NAMALWA (cell line): ENCODE measurements around the gene DNAJC6.

ENCODE experiments used
- DNase-seq: peaks from one replicate; pipeline ENCODE4 v3.0.0-alpha.2; 2015; ENCODE audit warnings: low spot score

The DNAJC6 gene

GRCh38 chr1:65292861-65293593 is 16.3 kb upstream of the DNAJC6 start:
- no peak for DNase-seq

- DNase-seq, result no peak
These were observed 11.6 kb upstream of the DNAJC6 start for GRCh38 chr1:65297706-65298105.

DNA sequence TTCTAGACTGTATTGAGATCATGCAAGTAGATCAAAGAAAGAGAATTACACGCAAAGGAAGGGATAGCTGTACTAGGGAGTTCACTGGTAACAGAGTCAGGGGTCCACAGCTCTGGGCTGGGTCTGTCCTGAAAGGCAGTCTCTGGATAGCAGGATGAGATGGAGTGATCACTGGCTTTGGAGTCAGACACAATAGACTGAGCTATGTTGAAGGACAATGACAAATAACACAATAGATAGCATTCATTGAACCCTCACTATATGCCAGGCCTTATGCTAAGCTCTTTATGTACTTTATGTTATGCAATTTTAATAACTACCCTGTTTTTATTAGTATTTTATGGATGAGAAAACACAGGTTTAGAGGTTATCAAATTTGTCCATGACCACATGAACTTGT is 10.0 kb upstream of the DNAJC6 start:
- no peak for DNase-seq

DNA sequence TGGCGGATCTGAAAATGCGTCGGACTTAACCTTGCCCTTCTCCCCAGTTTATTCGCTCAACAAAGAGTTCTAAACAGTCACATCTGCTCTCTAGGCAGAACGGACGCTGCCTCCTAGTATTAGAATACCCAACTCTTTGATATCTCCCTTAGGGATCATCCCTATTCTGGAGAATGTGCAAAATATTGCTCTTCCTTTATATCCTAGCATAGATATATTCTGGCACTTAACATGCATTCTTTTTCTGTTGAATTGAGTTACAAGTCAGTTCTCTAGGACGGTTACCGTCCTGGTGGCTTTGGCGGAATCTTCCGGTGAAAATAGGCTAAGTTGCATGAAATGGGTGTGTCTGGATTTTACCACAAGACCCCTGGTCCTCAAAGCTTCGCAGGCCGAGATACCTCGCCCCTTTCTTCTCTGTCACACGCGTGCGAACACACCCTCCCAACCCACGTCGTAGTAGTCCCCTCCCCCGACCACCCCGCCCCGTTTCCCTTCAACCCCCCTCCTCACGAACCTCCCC is 501 bp upstream of the DNAJC6 start:
- DNase-seq, result no peak

- DNase-seq, result no peak
These were observed 790 bp downstream of the DNAJC6 start for GRCh38 chr1:65310078-65310587.

DNA sequence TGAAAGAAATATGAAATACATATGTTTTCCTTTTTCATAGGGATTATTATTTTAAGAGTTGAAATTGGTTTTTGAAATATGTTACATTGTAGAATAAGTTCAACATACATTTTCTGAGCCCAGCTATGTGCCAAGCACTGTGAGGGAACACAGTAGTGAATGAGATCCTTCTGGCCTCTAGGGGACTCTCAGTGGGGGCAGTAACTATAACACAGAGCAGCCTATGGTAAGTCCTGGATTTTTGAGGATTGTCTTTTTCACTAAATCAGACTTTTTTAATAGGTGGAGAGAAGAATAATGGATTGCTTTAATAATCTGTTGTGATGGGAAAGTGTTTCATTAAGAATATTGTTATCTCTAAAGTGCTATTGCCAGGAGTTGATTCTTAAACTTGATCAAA is 2.4 kb downstream of the DNAJC6 start:
- no peak for DNase-seq

DNA sequence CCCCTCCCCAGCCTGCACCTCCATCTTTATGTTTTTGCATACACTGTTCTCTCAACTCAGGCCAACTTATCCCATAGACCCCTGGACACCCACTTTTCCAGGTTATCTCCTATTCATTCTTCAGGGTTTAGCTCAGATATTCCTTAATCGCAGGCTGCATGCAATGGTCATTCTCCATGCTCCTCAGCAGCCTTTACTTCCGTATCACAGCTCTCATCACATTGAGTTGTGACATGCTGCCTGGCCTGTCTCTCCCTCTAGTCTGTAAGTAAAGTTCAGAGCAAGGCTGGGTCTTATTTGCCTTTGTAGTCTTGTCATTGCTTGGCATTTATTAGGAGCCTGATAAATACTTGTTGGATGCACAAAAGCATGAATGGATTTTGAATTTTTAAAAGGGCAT is 6.9 kb downstream of the DNAJC6 start:
- DNase-seq, result no peak

GRCh38 chr1:65317866-65318653 is 8.7 kb downstream of the DNAJC6 start:
- DNase-seq, result no peak

DNA sequence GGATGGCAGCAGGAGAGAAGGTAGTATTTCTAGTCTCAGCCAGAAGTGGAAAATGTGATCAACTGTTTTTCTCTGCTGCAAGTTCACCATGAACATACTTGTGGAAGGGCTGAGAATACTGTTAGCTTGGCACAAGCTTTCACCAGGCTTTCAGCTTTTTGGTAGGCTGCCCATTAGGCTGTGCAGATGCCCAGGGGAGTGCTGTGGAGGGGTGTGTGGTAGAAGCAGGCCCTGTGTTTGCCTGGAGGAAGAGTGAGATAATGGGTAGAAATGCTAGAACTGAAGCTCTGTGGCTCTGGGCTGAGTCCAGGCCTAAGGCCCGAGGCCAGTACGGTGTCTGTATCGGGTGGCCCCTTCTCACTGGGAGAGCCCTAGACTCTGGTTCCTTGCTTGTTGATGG is 9.8 kb downstream of the DNAJC6 start:
- DNase-seq, result no peak

- DNase-seq, result no peak
These were observed 10.4 kb downstream of the DNAJC6 start for GRCh38 chr1:65319754-65320153.

DNA sequence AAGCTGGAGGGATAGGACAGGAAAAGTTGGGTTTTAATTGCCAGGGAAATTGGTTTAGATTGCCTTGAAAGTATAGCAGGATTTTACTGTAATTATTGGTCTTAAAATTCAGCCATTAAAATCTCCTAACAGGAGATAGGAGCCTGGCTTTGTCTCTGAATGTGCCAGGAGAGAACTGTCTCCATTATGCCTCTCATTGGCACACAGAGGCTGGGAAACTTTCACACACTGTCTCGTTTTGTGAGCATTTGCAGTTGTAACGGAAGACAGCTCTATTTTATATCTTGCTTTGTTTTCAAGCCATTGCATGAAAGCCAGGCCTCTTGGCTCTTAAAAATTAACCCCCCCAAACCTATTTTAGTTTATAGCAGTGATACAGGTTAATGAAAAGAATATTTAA is 12.5 kb downstream of the DNAJC6 start:
- DNase-seq, result no peak

GRCh38 chr1:65323246-65323645 is 13.9 kb downstream of the DNAJC6 start:
- DNase-seq, result no peak

GRCh38 chr1:65330021-65330420 is 20.7 kb downstream of the DNAJC6 start:
- DNase-seq, result no peak

GRCh38 chr1:65330822-65331221 is 21.5 kb downstream of the DNAJC6 start:
- DNase-seq, result no peak

DNA sequence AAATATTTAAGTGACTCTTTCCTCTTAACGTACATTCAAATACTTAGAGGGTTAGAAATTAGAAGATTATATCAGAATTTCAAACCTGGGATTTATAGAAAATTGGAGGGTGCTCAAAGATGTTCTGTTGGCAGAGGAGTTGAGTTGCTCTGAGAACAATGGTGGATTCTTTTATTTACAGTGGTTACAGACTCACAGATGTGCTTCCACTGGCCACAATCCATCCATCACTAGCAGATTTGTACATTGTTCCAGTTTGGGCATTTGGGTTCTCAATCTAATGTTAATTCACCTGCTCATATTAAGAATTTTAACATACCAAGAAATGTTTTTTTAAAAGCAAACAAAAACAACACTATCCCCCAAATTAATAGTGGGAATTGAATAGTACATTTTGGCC is 23.5 kb downstream of the DNAJC6 start:
- DNase-seq, result no peak

- DNase-seq, result no peak
These were observed 24.7 kb downstream of the DNAJC6 start for GRCh38 chr1:65334081-65334480.

DNA sequence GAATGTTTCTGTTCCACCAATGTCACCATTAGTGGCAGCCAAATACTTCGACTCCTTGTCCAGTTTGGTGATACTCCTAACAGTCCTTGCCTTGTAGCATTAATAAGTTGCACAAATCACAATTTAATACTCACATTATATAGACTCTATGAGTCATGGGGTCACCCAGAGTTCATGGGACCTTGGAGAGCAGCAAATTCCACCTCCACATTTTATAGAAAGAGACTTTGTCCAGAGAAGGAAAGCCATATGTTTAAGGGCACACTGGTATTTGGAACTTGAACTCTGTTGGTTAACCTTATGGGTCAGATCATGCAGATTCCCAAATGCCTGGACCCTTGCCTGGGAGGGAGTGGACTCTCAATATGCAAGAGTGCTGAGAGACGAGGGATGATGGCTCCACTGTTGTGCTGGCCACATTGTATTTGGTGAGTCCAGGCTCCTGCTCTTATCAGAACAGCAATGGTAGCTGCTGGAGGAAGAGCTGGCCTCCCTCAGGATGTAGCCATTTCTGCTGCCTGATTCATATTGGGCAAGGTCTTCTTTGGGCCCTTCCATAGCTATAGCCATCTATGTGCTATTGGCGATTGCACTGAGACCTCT is 30.6 kb downstream of the DNAJC6 start:
- no peak for DNase-seq

GRCh38 chr1:65341381-65341780 is 32.0 kb downstream of the DNAJC6 start:
- DNase-seq, result no peak

- DNase-seq, result no peak
These were observed 33.9 kb downstream of the DNAJC6 start for GRCh38 chr1:65343286-65343685.

DNA sequence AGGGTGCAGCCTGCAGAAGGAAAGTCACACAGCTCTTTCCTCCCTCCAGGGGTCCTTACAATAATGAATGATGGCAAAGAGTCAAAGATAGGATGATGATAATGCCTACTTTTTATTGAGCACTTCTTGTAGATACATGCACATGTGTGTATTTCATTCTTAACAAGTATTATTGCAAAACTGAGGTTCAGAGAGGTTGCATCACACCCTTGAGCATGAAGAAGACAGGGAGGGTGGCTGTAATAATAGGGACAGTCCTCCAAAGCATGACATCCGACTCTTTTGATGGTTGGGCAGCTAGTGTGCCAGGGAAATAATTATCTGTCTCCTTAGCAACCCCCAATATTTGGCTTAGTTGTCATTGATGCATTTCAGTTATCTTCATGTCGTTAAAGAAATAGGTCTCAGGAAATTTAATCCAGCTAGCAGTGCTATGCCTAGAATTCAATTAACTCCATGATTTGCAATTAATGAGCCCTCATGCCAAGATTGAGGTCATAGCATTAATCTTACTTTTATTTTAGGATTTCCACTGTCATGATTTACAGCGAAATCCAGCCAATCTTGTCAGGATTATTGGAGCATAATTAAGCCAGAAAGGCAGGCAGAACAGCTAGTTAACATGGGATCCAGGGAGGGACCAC is 35.0 kb downstream of the DNAJC6 start:
- no peak for DNase-seq

- no peak for DNase-seq
These were observed 36.8 kb downstream of the DNAJC6 start for GRCh38 chr1:65346190-65346589.

DNA sequence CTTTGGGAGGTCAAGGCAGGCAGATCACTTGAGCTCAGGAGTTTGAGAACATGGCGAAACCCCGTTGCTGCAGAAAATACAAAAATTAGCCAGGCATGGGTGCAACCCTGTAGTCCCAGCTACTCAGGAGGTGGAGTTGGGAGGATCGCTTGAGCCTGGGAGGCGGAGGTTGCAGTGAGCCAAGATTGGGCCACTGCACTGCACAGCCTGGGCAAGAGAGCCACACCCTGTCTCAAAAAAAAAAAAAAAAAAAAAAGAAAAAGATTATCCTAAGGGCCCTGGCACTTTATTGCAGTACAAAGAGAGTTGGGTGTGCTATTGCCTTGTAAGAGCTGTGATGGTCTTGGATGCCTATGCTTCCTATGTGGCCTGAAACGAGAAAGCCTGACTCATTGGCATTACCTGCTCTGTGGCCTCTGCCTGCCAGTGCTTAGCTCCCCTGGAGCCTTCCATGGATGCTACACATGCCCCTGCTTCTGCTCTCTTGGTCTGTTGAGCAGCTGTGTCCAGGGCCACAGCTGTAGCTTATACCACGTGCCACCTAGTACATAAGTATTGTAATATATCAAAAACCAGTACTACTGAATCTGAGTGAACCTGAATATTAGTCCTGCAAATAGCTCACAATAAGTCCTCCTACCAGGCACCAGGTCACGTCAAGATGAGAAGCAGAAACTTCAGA is 45.8 kb downstream of the DNAJC6 start:
- DNase-seq, result no peak
